Mucosa of descending colon (tissue), 3 donors: Measurements from ENCODE around the gene HSD11B1. TPM values are rescaled to one million over a fixed set of nuclear protein-coding genes. Genes with fewer than 3 reads are reported as not detected.

Source experiments
- ATAC-seq: fragments of 200-7000 bp; cut with Tn5 transposase; one replicate; pipeline ENCODE4 v1.9.1; 2020; ENCODE audit warnings: mild to moderate bottlenecking, moderate library complexity
- DNase-seq, 3 donors: peaks; one replicate each; pipeline ENCODE4 v3.0.0-alpha.2; 2020
- H3K36me3 ChIP-seq: fragments of 200-600 bp; one replicate; pipeline ENCODE4 v1.8.0; 2021; ENCODE audit warnings: low read depth, mild to moderate bottlenecking
- H3K4me1 ChIP-seq: fragments of 200-600 bp; one replicate; pipeline ENCODE4 v1.8.0; 2021; ENCODE audit warnings: low read depth, mild to moderate bottlenecking
- H3K4me3 ChIP-seq: fragments of 200-600 bp; one replicate; pipeline ENCODE4 v1.8.0; 2021; ENCODE audit warnings: mild to moderate bottlenecking
- H3K9me3 ChIP-seq: fragments of 200-600 bp; one replicate; pipeline ENCODE4 v1.8.0; 2021; ENCODE audit warnings: mild to moderate bottlenecking
- intact Hi-C, 2 donors: fragments of 100-400 bp; cut with DNase I in 1 of 2; cut with micrococcal nuclease in 1 of 2; formaldehyde crosslinking; loops; one replicate each; pipeline versions ENCODE4 v1.11.0 to v1.11.1; 2022; cut with DNase I, micrococcal nuclease
- total RNA-seq, 3 donors: library from RNA; stranded (reverse); fragmentation: NEBNext Ultra II Directional in 2 of 3; extraction: Animal tissue kit (Norgen Biotek cat#: 25700) in 2 of 3; gene quantifications; one replicate each; pipeline versions ENCODE4 v1.2.1 to v1.2.4, GENCODE V29; 2021 to 2023
- TF ChIP-seq, protein P1 (sequence below): fragments of 200-600 bp; IDR thresholded peaks from one replicate; pipeline ENCODE4 v1.8.0; 2022; ENCODE audit warnings: antibody characterized with exemption, mild to moderate bottlenecking
- donor health status: DM: no; HTN: no; CAD: no; lungs with moderate emphysema.
- donor health status: DM: no; HTN: no; CAD: no.
- donor health status: DM: no; HTN: yes; CAD: no.

The HSD11B1 gene
- total RNA-seq, 3 donors from 2014 or later: 2.8 to 5.7 TPM; not detected in 1

DNA sequence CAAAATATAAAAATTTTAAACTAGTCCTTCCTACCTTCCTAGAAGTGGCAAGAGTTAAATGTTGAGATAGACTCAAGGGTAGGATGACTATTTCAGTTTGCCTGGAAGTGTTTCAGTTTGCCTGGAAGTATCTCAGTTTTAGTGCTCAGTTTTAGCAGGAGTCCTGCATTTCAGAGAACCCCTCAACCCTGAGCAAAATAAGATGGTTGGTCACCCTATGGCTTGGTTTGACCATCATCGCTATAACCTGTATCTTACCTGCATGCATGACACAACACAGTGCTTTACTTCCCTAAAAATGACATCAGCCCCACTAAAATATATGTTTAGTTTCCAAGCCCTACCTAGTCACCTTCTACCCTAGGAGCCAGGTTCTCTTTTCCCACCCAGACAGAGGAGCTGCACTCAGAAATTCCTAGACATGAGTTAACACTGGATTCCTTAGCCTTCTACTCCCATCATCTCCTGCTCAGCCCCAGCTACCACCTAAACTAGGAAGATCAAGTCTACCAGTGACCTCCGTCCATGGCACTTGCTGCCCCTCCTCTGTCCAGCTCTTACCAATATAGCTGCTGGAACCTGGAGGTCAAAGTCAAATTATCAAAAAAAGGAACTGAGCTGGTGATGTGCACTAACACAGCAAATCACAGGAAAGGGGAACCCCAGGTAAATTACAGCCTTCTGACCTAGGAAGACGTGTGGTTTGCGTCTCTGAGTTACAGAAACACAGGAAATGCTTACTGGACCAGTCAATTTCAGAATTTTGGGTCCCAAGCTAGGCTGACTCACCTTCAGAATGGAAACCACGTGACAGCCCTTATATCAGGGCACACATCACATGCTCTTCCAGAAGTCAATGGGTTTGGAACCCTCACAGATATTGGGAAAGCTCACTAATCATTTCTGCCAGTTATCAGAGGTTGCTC, 31.7 kb upstream of the HSD11B1 start:
- TF ChIP-seq, protein P1, sequence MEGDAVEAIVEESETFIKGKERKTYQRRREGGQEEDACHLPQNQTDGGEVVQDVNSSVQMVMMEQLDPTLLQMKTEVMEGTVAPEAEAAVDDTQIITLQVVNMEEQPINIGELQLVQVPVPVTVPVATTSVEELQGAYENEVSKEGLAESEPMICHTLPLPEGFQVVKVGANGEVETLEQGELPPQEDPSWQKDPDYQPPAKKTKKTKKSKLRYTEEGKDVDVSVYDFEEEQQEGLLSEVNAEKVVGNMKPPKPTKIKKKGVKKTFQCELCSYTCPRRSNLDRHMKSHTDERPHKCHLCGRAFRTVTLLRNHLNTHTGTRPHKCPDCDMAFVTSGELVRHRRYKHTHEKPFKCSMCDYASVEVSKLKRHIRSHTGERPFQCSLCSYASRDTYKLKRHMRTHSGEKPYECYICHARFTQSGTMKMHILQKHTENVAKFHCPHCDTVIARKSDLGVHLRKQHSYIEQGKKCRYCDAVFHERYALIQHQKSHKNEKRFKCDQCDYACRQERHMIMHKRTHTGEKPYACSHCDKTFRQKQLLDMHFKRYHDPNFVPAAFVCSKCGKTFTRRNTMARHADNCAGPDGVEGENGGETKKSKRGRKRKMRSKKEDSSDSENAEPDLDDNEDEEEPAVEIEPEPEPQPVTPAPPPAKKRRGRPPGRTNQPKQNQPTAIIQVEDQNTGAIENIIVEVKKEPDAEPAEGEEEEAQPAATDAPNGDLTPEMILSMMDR: no peak
- Histone ChIP-seq H3K4me3 (no peak overlapping the region), H3K36me3 (no peaks in the 10 kb centered on the region), H3K4me1 (peaks cover 18% of the 10 kb centered on the region), H3K9me3 (no peaks in the 10 kb centered on the region)
- intact Hi-C loops: no loop called here
- ATAC-seq (peak; percentile 17), DNase-seq (no peak)

DNA sequence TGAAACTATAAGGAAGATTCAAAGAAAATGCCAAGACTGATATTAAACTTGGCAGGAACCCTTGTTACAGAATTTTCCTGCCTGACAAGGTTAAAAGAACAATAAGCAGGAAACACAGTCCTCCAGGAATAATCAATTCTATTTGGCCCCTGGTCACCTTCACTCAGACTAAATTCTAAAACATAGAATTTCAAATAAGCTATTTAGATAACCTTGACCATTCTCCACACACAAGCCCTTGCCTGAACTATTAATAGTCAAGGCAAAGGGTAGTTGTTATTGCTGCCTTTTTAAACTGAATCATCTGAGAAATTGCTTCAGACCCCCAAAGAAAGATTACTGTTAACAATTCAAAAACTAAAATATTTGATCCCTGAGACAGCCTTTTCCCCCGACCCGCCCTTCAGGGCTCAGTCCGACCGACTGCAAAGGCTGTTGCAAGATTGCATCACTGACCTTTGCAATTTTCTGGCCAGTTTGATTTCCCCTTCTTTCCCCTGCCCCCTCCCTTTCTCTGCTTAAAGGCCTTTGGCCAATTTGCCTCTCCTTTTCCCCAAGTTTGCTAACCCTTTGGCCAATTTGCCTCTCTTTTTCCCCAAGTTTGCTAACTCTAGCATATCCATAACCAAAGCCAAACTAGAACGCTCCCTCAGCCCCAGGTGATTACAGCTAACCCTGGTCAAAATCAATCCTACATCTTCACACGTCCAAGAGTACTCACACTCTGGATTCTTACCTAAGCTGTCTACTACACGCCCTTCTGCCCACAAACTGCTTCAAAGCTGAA, 30.8 kb upstream of the HSD11B1 start:
- TF ChIP-seq, protein P1: no peak
- Histone ChIP-seq H3K4me1 (peaks cover 18% of the 10 kb centered on the region), H3K36me3 (no peaks in the 10 kb centered on the region), H3K4me3 (no peak overlapping the region), H3K9me3 (no peaks in the 10 kb centered on the region)
- ATAC-seq: no peak
- intact Hi-C loops: no loop called here
- DNase-seq: no peak

DNA sequence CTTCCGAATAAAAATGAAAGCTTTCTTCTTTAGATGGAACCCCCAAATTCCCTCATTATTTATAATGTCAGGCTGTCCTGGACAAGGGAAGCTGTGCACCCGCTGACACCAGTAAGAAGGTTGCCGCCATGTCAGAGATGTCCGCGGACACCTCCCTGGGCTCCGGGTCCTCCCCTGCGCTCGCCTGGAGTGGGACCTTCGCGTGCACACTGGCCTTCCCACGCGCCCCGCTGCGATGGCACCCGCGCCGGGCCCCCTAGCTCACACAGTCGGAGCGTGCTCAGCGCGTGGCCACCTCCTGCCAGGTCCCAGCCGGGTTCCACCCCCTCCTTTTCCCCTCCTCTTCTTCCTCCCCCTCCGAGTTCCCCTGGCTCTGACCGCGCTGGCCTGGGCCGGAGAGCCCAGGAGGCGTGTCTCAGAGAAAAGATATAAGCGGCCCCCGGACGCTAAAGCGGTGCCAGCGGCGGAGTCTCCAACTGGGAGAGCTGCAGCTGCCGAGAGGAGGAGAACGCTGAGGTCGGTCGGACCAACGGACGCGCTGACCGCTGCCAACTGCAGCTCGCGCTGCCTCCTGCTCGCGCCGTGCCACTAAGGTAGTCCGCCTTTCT, 29.6 kb upstream of the HSD11B1 start, which contains the start of gene G0S2:
Gene G0S2 (plus strand): TSS at position 456 of the 608 bp plus-strand sequence. CDS start 273 bp downstream, outside the sequence.
- Histone ChIP-seq H3K4me1 (peaks cover 18% of the 10 kb centered on the region), H3K4me3 (no peak within 1 kb of the TSS), H3K9me3 (no peaks in the 10 kb centered on the region), H3K36me3 (no peaks in the 10 kb centered on the region)
- ATAC-seq: peak; percentile 75
- TF ChIP-seq, protein P1: no peak
- DNase-seq: peak; percentile 76 to 81 (median 79)
- intact Hi-C loops: no loop called here

DNA sequence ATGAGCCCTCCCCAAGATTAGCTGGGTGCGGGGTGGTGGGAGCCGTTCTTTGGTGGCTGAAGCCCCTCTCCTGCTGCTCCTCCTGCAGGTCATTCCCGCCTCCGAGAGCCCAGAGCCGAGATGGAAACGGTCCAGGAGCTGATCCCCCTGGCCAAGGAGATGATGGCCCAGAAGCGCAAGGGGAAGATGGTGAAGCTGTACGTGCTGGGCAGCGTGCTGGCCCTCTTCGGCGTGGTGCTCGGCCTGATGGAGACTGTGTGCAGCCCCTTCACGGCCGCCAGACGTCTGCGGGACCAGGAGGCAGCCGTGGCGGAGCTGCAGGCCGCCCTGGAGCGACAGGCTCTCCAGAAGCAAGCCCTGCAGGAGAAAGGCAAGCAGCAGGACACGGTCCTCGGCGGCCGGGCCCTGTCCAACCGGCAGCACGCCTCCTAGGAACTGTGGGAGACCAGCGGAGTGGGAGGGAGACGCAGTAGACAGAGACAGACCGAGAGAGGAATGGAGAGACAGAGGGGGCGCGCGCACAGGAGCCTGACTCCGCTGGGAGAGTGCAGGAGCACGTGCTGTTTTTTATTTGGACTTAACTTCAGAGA, 29.0 kb upstream of the HSD11B1 start:
- ATAC-seq (peak; percentile 59), DNase-seq (peak; percentile 45 to 66 (median 60))
- no peak overlapping the region for H3K4me3 ChIP-seq
- H3K36me3 ChIP-seq: no peaks in the 10 kb centered on the region
- H3K4me1 ChIP-seq: peaks cover 18% of the 10 kb centered on the region
- TF ChIP-seq, protein P1: no peak
- no peaks in the 10 kb centered on the region for H3K9me3 ChIP-seq
- intact Hi-C loops: no loop called here

DNA sequence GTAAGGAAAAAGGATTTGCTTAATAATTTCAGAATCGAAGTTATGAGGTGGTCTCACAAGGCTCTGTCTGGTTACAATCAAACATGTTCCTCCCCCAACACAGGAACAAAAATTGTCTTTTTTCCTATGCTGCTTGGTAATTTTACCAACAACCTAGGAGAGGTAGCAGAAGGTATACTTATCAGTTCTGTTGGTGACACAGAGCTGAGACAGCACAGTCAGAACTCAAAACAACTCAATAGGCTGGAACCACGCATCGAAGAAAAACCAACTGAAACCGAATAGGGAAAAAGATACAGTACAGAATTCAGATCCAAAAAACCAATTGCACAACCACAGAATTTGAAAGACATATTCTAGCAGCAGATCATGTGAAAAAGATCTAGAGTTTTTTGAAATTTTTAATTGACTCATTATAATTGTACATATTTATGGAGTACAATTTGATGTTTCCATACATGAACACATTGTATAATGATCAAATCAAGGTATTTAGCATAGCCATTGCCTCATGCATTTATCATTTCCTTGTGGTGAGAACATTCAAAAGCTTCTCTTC, 25.6 kb upstream of the HSD11B1 start:
- intact Hi-C loops: no loop called here
- TF ChIP-seq, protein P1: no peak
- DNase-seq: no peak
- Histone ChIP-seq H3K36me3 (no peaks in the 10 kb centered on the region), H3K4me3 (no peak overlapping the region), H3K9me3 (no peaks in the 10 kb centered on the region), H3K4me1 (peaks cover 13% of the 10 kb centered on the region)
- no peak for ATAC-seq
